ENCODE results near the gene DLG2. TPM values are rescaled to one million over a fixed set of nuclear protein-coding genes. Genes with fewer than 3 reads are reported as not detected.

The DLG2 gene
- total and polyA plus RNA-seq, 9 of the 15 experiments (the other 6 are each of a cell fraction or from before 2014, with no cell fraction given): 0.52 to 1.6 (median 0.95) TPM

GRCh38 chr11:85627998-85628770 lies 1.0 kb upstream of the DLG2 start, which contains the start of gene TMEM126B (continued):
- TF ChIP-seq, protein P1, sequence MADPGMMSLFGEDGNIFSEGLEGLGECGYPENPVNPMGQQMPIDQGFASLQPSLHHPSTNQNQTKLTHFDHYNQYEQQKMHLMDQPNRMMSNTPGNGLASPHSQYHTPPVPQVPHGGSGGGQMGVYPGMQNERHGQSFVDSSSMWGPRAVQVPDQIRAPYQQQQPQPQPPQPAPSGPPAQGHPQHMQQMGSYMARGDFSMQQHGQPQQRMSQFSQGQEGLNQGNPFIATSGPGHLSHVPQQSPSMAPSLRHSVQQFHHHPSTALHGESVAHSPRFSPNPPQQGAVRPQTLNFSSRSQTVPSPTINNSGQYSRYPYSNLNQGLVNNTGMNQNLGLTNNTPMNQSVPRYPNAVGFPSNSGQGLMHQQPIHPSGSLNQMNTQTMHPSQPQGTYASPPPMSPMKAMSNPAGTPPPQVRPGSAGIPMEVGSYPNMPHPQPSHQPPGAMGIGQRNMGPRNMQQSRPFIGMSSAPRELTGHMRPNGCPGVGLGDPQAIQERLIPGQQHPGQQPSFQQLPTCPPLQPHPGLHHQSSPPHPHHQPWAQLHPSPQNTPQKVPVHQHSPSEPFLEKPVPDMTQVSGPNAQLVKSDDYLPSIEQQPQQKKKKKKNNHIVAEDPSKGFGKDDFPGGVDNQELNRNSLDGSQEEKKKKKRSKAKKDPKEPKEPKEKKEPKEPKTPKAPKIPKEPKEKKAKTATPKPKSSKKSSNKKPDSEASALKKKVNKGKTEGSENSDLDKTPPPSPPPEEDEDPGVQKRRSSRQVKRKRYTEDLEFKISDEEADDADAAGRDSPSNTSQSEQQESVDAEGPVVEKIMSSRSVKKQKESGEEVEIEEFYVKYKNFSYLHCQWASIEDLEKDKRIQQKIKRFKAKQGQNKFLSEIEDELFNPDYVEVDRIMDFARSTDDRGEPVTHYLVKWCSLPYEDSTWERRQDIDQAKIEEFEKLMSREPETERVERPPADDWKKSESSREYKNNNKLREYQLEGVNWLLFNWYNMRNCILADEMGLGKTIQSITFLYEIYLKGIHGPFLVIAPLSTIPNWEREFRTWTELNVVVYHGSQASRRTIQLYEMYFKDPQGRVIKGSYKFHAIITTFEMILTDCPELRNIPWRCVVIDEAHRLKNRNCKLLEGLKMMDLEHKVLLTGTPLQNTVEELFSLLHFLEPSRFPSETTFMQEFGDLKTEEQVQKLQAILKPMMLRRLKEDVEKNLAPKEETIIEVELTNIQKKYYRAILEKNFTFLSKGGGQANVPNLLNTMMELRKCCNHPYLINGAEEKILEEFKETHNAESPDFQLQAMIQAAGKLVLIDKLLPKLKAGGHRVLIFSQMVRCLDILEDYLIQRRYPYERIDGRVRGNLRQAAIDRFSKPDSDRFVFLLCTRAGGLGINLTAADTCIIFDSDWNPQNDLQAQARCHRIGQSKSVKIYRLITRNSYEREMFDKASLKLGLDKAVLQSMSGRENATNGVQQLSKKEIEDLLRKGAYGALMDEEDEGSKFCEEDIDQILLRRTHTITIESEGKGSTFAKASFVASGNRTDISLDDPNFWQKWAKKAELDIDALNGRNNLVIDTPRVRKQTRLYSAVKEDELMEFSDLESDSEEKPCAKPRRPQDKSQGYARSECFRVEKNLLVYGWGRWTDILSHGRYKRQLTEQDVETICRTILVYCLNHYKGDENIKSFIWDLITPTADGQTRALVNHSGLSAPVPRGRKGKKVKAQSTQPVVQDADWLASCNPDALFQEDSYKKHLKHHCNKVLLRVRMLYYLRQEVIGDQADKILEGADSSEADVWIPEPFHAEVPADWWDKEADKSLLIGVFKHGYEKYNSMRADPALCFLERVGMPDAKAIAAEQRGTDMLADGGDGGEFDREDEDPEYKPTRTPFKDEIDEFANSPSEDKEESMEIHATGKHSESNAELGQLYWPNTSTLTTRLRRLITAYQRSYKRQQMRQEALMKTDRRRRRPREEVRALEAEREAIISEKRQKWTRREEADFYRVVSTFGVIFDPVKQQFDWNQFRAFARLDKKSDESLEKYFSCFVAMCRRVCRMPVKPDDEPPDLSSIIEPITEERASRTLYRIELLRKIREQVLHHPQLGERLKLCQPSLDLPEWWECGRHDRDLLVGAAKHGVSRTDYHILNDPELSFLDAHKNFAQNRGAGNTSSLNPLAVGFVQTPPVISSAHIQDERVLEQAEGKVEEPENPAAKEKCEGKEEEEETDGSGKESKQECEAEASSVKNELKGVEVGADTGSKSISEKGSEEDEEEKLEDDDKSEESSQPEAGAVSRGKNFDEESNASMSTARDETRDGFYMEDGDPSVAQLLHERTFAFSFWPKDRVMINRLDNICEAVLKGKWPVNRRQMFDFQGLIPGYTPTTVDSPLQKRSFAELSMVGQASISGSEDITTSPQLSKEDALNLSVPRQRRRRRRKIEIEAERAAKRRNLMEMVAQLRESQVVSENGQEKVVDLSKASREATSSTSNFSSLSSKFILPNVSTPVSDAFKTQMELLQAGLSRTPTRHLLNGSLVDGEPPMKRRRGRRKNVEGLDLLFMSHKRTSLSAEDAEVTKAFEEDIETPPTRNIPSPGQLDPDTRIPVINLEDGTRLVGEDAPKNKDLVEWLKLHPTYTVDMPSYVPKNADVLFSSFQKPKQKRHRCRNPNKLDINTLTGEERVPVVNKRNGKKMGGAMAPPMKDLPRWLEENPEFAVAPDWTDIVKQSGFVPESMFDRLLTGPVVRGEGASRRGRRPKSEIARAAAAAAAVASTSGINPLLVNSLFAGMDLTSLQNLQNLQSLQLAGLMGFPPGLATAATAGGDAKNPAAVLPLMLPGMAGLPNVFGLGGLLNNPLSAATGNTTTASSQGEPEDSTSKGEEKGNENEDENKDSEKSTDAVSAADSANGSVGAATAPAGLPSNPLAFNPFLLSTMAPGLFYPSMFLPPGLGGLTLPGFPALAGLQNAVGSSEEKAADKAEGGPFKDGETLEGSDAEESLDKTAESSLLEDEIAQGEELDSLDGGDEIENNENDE (IDR thresholded peaks at IDR 0.05; ENCODE audit: low read depth, low read length): no peak
- TF ChIP-seq MECOM (CRISPR knock-in tag; IDR thresholded peaks at IDR 0.05): no peak
- TF ChIP-seq FOXK2 (conservative IDR thresholded peaks at IDR 0.05 in 1 of 2, IDR thresholded peaks at IDR 0.05 in 1 of 2; ENCODE audit: low read depth in 2 of 2): peak in 1 of 2 experiments; percentile 44; a peak in 2 of 4 replicates
- no peak for TF ChIP-seq CBX2 (IDR thresholded peaks at IDR 0.05; ENCODE audit: insufficient read depth, low read length, poor library complexity, severe bottlenecking)
- TF ChIP-seq TBP (optimal IDR thresholded peaks at IDR 0.05; ENCODE audit: low read depth, low read length): peak; percentile 80
- TF ChIP-seq SP2 (IDR thresholded peaks at IDR 0.05; ENCODE audit: extremely low read depth, low read depth, low read length, poor library complexity, severe bottlenecking): peak; percentile 4
- 0 out of 4 replicates have a peak, but pooled peaks of 1 of the 2 experiments have one; percentile 24 for TF ChIP-seq UBTF (IDR thresholded peaks at IDR 0.05; ENCODE audit: borderline replicate concordance in 1 of 2, low read depth in 2 of 2, low read length in 2 of 2)
- TF ChIP-seq CHCHD3 (CRISPR knock-in tag; IDR thresholded peaks at IDR 0.05): no peak
- peak in 1 of 2 experiments; percentile 8; a peak in 1 of 4 replicates for TF ChIP-seq HDAC1 (IDR thresholded peaks at IDR 0.05)
- TF ChIP-seq ZC3H4 (CRISPR knock-in tag; IDR thresholded peaks at IDR 0.05; ENCODE audit: borderline replicate concordance): no peak
- no peak for TF ChIP-seq ID3 (CRISPR knock-in tag; IDR thresholded peaks at IDR 0.05)
- TF ChIP-seq ID3 (tag; IDR thresholded peaks at IDR 0.05): peak; percentile 27; the same call in 1 of the 2 replicates

All from K562 (cell line).